Stimulated activated CD4-positive, alpha-beta T cell treated with anti-CD3 and anti-CD28 coated beads, Interleukin-4, amount 100 ng/mL, for 48 hours (primary cell): ENCODE measurements around the gene SUGCT.

Experiments
- DNase-seq, 2 donors: peaks; one replicate each; pipeline ENCODE4 v3.0.0-alpha.2; 2020; ENCODE audit warnings: low read depth in 2 of 2

Gene SUGCT

DNA sequence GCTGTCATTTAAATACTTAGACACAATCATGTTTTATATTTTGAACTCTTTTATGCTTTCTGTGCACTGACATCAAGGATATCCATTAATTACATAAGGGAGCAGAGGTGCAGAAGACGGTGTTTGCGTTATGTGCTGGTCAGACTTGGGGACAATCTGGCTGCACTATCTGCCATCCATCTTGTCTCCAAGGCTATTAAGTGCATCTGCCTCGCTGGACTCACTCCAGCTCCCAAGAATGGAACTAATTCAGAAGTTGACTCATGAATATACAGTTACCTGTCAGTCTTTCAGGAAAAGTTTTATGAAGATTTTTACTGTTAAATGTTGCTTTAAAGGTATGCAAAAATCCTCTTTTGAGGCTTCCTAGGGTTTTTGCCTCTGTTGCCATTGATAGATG lies 391.0 kb downstream of the SUGCT start:
- no peak for DNase-seq

DNA sequence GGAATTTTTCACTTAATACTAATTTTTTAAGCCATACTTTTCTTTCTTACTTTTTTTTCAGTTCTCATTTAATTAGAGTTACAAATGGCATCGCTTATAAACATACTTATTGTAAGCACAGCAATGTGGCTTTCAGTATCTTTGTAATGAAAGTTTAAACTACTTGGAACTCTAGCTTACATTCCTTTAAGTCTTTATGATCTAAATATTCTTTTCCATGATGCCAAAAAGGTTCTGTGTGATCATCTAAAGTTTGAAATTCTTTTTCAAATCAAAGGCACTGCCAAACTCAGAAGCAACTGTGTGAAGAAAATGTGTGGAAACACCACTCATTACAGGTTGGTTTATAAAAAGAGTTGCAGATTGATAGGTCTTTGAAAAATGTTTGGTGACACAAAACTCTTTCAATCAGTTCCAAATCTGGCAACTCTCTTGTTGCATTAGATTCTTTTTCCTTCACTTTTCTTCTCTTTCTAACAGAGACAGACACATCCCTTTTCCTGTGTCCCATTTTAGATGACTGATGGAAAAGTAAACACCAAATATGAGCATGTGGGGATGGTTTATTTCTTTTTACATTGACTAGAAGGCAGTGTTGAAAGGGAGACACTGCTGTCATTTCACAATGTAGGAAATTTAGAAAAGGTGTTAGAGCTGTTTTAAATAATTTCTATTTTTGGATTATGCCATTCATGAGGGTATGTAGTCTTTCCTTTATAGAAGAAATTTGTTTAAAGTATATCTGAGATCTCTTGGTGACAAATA lies 392.3 kb downstream of the SUGCT start:
- no peak for DNase-seq

DNA sequence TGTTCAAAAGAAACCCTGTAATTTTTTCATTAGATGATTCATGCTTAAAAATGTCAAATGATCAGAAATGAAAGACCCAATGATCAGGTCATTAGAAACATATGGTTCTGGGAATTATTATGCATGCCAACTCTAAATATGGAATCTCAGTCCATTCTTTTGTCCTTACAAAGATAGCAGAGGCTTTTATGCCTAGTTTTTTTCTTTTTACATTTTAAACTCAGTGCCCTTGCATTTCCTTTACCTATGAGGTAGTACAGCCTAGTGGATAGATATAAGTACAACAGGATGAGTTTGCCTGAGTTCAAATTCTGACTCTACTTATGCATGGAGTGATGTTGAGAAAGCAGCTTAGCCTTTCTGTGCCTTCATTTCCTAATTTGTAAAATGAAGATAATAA lies 392.9 kb downstream of the SUGCT start:
- DNase-seq, result no peak

DNA sequence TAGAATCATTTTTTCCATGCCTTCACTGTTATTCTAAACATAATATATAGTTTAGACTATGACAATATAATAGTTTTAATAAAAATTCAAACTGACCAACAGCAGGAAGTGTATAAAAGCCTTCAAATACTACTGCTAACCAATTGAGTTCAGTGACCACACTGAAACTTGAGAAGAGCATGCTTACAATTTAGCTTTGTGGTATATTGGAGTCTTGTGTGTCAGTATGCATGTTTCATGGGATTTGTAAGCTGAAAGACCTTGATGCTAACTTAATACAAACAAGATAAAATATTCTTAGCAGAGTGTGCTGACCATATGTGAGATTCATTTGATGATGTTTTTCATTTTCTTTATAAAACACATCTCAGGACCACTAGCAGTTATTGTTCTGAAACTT lies 395.5 kb downstream of the SUGCT start:
- DNase-seq, result no peak

DNA sequence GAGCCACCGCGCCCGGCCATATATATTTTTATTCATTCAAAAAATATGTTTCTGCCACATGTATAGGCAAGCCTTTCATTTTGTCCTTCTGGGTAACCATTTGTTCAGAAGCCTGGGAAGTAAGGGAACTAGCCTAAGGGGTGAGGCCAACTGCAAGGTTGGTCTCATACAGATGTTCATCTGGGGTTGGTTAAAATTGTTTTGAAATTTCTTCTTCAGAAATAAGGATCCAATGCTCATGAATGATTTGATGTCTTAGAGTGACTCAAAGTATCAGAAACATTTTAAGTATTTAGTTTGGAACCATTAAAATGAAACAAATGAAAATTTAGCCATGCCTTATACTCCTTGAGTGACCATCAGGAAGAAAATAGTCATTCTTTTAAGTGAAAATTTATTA lies 397.2 kb downstream of the SUGCT start:
- DNase-seq, result no peak

DNA sequence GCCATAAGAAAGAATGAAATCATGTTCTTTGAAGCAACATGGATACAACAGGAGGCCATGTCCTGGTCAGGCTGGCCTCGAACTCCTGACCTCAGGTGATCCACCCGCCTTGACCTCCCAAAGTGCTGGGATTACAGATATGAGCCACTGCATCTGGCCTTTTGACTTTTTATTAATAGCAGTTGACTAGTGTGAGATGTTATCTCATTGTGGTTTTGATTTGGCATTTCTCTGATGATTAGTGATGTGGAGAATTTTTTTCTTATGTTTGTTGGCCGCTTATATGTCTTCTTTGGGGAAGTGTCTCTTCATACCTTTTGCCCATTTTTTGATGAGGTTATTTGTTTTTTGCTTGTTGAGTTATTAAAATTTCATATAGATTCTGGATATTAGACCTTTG lies 400.9 kb downstream of the SUGCT start:
- no peak for DNase-seq

DNA sequence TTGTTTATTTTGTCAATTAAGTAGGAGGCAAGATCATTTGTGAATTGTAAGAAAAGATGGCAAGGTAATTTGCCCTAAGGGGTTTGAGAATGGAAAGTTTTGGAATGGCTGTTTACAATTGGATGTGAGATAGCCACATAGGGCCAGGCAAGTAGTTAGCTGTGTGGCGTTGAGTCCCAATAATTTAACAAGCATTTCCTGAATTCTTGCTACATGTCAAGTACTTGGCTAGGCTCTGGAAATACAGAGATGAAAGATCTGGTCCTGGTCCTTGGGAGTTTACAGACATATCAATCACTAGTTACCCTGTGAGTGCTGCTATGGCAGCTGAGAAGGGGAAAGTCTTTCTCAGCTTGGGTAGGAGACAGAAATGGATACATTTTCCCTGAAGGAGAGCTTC lies 401.6 kb downstream of the SUGCT start:
- no peak for DNase-seq

DNA sequence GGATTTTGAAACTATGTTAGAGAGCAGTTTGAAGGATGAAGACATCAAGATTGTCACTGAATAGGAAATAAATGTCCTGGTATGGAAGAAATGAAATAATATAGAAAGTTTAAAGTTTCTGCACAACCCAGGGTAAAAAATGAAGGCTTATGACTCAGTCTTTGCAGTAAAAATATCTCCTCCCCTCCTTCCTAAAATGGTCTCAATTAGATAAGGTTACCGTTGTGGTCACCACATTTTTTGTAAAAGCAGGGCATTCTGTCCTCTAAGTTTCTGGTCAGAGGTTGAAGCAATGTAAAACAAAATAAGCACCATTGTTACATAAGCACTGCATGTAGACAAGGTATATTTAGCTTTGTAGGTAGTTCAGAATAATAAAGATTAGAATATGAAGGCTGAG lies 403.5 kb downstream of the SUGCT start:
- DNase-seq, result no peak

DNA sequence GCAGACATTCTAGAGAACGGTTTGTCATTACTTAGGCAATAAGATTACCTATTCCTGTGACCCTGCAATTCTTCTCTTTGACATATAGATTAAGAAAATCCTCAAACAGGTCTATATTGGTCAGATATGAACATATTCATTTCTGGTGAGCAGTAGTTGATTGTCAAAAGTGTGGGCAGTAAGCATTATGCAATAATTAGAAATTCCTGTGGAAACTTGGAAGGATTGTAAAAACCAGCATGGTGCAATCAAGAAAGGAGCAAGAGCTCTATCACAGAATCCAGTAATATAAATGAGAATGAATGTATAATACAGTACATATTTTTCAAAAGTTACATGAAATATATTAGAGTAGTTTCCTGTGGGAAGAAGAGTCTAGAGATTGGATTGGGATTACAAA lies 406.5 kb downstream of the SUGCT start:
- no peak for DNase-seq

DNA sequence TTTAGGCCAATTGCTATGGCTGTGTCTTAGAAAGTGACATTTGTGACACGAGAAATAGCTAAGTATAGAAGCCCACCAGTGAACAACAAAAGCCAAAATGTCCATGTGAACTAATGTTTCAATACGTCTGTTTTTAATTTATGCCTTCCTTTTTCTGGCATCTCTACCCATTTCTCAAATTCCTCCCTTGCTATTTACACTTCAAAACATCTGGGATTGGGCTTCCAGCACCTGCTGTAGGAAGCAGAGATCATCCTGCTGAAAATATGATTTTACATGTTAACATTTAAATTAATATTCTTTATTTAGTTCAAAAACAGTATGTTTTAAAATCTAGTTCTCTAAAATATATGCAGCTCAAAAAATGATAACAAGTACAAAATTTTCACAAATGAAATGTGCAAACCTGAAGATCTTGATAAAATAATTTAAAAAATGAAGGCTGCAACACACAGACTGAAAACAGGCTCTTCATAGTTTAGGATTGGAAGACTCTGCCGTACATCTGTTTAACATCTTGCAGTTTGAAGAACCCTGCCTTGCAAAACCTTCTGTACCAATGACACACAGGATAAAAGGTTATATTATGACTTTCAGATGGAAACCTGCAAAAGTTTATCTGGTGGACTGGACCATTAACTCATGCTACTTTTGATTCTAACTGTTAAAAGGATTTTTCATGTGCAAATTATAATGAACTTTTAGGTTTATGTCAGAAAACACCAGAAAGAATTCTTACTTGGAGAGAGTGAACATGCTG lies 408.4 kb downstream of the SUGCT start:
- no peak for DNase-seq

DNA sequence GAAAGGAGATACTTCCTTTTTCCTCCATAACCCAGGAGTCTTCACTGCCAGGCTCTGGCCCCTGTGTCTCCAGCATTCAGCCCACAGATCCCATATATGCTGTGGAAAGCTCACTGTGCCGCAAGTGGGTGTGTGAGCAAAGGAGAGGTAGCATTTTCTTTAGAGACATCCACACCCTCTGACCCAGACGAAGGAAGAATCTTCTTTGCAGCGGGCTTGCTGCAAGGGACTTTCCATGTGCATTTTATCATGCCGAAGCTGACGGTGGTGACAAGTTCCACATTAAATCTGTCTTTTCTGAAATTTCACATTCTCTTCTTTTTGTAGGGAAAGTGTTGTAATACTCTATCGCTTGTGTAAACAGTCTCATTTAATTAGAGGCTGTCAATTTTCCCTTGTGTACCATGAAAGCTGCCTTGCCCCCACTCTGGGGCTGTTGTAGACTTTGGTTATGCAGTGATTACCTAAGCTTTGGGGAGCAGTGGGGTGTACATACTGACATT lies 409.5 kb downstream of the SUGCT start:
- DNase-seq, result no peak

DNA sequence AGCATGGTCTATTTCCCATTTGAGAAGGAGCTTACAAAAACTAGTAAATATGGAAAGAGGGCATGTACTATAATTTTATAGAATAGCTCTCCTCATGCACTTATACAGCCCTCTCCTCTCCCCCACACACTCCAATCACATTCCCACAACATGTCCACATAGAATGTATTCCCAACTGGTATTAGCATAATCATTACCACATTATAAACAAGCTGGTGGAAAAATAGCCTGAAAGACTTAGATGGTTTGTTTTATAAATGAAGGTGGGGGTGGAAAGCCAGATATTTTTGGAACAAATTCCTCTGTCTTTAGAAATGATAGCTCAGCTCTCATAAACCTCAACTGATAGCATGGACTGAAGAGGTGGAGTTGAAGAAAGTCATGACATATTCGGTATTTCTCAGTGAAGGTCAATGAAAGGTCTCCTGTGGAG lies 410.1 kb downstream of the SUGCT start:
- no peak for DNase-seq

DNA sequence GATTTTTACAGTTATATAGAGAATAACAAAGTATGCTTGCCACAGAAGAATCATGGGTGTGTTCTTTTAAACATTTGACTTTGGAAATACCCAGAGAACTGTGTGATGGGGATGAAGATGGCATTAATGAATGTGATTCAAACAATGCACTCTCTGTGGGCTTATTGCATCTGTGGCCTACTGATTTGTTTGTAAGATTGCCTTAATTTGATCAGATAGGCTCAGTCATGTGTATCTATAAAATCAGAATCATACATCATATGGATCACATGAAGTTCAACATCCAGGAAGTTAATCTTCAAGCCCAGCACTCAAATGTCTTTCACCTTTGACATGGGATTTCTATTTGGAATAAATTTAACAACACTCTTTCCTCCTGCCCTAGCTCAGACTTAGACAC lies 410.9 kb downstream of the SUGCT start:
- no peak for DNase-seq

DNA sequence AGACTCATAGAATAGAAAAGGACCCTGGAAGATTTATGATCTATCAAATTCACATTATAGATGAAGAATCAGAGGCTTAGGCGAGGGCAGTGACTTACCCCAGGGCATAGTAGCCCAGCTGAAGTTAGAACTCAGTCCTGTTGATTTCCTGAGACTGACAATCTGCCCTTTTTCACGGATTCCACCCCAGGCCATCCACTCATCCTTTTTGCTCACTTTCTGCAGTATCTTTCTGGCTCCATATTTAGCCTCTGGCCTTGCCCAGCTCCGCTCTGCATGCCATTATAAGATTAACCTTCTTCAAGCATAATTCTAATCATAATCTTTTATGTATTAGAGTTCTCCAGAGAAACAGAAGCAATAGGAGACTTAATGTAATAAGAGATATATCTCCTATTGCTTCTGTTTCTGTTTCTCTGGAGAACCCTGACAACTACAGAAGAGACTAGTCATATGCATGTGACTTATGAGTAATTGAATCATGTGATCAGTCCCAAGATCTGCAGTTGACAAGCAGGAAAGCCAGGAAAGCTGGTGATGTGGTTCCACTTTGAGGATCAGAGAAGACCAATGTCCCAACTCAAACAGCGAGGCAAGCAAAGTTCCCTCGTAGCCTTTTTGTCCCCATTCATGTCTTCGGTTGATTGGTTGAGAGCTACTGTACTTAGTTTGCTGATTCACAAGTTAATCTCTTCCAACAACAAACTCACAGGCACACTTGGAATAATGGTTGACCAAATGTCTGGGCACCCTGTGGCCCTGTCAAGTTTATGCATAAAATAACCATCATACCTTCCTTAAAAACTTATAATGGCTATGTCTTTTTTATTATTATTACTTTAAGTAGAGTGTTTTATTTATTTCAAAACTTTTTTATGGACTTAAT lies 412.1 kb downstream of the SUGCT start:
- no peak for DNase-seq

DNA sequence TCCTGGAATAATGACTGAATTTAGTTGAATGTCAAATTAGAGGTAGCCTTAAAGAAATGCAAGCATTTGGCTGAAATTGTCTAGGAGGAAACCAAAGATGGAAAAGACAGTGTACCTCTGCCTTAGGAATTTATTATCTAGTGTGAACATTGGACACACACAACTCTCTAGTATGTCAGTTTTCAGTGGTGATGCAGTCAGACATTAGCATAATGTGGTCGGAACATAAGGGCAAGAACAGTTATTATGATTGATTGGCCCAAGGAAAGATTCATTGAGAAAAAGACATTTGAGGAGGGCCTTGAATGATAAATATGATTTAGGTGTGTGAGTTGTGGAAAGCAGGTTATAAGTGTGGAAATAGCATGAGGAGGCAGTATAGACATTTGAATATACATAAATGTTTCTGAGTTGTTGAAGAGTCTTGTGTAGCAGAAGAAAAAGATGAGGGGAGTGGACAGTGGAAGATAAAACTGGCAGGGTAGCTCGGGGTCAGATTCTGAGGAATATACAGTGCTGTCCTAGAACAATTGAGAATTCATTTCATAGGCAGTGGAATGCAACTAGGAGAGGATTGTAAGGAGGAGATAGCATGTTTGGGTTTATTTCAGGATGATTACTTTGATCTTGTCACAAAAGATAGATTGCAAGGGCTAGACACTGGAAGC lies 414.7 kb downstream of the SUGCT start:
- no peak for DNase-seq

DNA sequence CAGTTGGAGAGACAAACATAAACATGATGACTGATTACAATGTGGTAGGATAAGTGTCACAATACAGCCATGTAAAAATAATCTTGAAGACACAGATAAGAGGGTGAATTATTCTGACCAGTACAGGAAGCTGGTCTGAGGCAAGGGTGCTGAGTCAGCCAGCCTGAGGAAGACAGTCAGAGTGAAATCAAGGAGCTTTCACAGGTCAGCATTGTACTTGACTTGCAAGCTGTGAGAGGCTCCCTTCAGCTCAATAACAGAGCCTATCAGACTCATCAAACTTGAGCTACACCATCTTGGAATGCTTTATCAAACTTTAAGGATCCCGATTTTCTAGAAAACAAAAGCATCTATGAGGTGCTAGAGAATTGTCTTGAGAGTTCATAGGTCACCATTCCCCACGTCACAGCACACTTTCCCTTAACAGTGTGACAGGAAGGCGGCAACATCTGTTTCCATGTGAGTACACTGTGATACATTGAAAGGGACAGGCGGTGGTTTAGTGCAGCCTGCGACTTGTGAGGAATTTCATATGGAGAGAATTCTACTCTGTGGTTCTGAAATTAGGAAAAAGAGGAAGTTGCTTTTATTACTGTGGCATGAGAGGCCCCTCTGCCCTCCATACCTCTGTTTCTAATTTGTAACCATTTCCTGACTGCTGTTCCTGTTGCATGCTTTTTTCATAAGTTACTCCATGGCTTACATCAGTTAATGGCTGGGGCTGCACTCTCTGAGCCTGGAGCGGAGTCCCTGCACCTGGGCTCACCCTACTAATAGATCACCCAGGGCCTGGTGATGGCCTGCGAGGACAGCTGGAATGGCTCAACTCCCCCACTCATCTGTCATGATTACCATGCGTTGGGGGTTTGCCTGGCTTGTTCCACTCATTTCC lies 417.1 kb downstream of the SUGCT start:
- no peak for DNase-seq

DNA sequence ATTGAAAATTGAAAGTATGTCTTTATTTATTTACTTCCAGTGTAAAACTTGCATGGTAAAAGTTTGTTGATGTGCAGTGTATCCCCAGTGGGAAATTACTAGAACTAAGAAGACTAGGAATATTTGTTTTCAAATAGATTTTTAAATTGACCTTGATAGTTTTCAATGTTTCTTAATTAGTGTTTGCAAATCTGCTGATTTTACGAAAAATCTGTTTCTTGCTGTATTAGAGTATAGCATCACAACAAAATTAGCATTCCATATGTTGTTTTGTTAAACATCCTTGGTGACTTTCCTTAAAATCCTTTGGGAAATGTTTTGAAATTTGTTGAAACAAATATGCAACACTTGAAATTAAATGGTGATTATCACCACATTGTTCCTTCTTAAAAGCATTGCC lies 425.9 kb downstream of the SUGCT start:
- DNase-seq, result no peak

DNA sequence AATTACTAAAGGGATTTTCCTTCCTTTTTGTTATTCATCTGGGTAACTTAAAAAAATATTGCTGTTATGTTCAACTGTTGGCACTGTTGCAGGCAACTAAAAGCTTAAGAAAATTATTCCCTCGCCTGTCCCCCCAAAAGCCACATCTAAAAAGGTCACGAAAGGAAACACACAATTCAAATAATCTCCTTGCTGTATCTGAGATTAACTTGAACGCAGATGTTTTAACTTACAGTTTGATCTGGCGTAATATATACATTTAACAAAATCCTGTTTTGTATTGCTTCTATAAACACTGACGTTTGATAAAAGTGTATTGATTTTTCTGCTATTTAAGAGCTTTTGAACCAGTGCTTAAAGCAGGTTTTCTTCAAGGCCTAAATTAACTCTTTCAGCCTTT lies 432.1 kb downstream of the SUGCT start:
- no peak for DNase-seq

DNA sequence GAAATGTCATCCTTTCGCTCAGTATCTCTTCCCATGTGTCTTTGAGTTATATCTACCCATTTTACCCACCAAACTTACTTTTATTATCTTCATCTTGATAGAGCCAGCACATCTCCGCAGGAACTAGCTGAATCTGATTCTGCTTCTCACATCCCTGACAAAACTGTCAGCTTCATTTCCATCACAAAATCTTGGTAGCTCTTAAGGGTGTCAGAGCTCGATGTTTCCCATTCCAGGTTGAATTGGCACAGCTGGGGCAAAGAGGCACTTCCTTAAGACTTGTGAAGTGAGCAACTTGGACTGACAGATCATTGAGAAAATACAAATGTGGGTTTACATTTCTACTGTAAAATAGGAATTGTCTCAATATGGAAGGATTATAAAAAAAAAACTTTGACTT lies 434.5 kb downstream of the SUGCT start:
- DNase-seq, result no peak

DNA sequence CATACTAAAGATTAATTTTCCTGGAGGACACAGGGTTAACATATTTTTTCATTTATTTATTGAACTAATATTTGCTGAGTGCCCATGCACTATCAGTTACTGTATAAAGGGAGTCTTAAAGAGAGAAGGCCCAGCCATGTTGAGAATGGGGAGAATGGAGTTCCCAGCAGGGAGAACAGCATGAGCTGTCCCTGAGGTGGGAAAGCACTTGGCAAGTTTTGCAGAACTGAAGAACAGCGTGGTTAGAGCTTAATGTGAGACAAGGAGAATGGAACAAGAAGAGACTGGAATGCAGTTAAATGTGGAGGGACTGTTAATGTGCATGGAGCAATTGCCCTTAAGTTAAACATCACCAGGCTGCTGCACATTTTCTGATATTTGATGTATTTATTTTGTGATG lies 435.4 kb downstream of the SUGCT start:
- DNase-seq, result no peak

DNA sequence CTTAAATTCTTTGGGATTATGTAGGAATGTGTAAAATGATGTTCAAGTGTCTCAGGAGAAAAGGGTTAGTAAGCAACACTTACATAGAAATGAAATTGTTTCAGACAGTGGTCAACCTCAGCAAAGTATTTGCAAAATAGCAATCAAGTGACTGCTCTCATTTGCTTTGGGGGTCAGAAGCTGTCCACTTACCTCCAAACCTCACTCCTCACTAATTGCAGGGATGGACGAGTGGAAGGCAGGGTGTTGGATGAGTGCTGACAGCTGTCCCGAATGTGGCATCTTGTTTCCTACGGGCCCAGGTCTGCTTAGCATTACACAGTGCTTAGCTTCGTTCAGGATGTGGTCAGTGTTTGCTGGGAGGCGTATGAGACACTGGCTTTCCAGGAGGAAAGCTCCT lies 437.0 kb downstream of the SUGCT start:
- no peak for DNase-seq
